ENCODE results near the gene VAV2.

The VAV2 gene

GRCh38 chr9:133889584-133890301 lies 102.4 kb downstream of the VAV2 start:
- TF ChIP-seq CTCF (IDR thresholded peaks at IDR 0.05; ENCODE audit: extremely low read depth, insufficient read depth, missing control alignments): no peak
- no peak for DNase-seq (ENCODE audit: low spot score)
- in situ Hi-C loops (cut with MboI; ENCODE audit: low pct_unique_long_range_greater_than_20kb, low sequenced_read_pairs, unreplicated experiment): no loop called here

GRCh38 chr9:133888809-133889491 lies 103.2 kb downstream of the VAV2 start:
- no peak for TF ChIP-seq CTCF (IDR thresholded peaks at IDR 0.05; ENCODE audit: extremely low read depth, insufficient read depth, missing control alignments)
- in situ Hi-C loops (cut with MboI; ENCODE audit: low pct_unique_long_range_greater_than_20kb, low sequenced_read_pairs, unreplicated experiment): no loop called here
- DNase-seq (ENCODE audit: low spot score): no peak

GRCh38 chr9:133888048-133888808 lies 103.9 kb downstream of the VAV2 start:
- no peak for DNase-seq (ENCODE audit: low spot score)
- TF ChIP-seq CTCF (IDR thresholded peaks at IDR 0.05; ENCODE audit: extremely low read depth, insufficient read depth, missing control alignments): no peak
- in situ Hi-C loops (cut with MboI; ENCODE audit: low pct_unique_long_range_greater_than_20kb, low sequenced_read_pairs, unreplicated experiment): no loop called here

GRCh38 chr9:133887540-133888047 lies 104.5 kb downstream of the VAV2 start:
- DNase-seq (ENCODE audit: low spot score): no peak
- in situ Hi-C loops (cut with MboI; ENCODE audit: low pct_unique_long_range_greater_than_20kb, low sequenced_read_pairs, unreplicated experiment): no loop called here
- no peak for TF ChIP-seq CTCF (IDR thresholded peaks at IDR 0.05; ENCODE audit: extremely low read depth, insufficient read depth, missing control alignments)

GRCh38 chr9:133886563-133887501 lies 105.3 kb downstream of the VAV2 start:
- in situ Hi-C loops (cut with MboI; ENCODE audit: low pct_unique_long_range_greater_than_20kb, low sequenced_read_pairs, unreplicated experiment): no loop called here
- no peak for TF ChIP-seq CTCF (IDR thresholded peaks at IDR 0.05; ENCODE audit: extremely low read depth, insufficient read depth, missing control alignments)
- no peak for DNase-seq (ENCODE audit: low spot score)

Measured in GM13977 (cell line).